ENCODE data around the gene CADPS.

The CADPS gene

GRCh38 chr3:62482961-62483360 is 392.3 kb downstream of the CADPS start:
- no peak for DNase-seq

GRCh38 chr3:62481962-62482361 is 393.3 kb downstream of the CADPS start:
- no peak for DNase-seq

- DNase-seq, result no peak
Observed at GRCh38 chr3:62480056-62480455, 395.2 kb downstream of the CADPS start.

- DNase-seq, result no peak
Observed at GRCh38 chr3:62479326-62479725, 395.9 kb downstream of the CADPS start.

GRCh38 chr3:62475306-62475705 is 399.9 kb downstream of the CADPS start:
- DNase-seq, result no peak

GRCh38 chr3:62467966-62468722 is 407.1 kb downstream of the CADPS start:
- DNase-seq, result no peak

- no peak for DNase-seq
Observed at GRCh38 chr3:62462788-62463187, 412.4 kb downstream of the CADPS start.

- DNase-seq, result no peak
Observed at GRCh38 chr3:62462104-62462762, 413.0 kb downstream of the CADPS start.

GRCh38 chr3:62454916-62455315 is 420.3 kb downstream of the CADPS start:
- DNase-seq, result no peak

GRCh38 chr3:62453448-62453847 is 421.8 kb downstream of the CADPS start:
- DNase-seq, result no peak

GRCh38 chr3:62451211-62451887 is 423.9 kb downstream of the CADPS start:
- DNase-seq, result no peak

- DNase-seq, result no peak
Observed at GRCh38 chr3:62446337-62446940, 428.8 kb downstream of the CADPS start.

GRCh38 chr3:62445275-62445674 is 429.9 kb downstream of the CADPS start:
- DNase-seq, result no peak

GRCh38 chr3:62439978-62440377 is 435.2 kb downstream of the CADPS start:
- DNase-seq, result no peak

- no peak for DNase-seq
Observed at GRCh38 chr3:62439176-62439813, 435.9 kb downstream of the CADPS start.

GRCh38 chr3:62436785-62437184 is 438.4 kb downstream of the CADPS start:
- no peak for DNase-seq

GRCh38 chr3:62433396-62433795 is 441.8 kb downstream of the CADPS start:
- no peak for DNase-seq

GRCh38 chr3:62421207-62421606 is 454.0 kb downstream of the CADPS start:
- no peak for DNase-seq

GRCh38 chr3:62416144-62416543 is 459.1 kb downstream of the CADPS start:
- DNase-seq, result no peak

- DNase-seq, result no peak
Observed at GRCh38 chr3:62415312-62415801, 459.9 kb downstream of the CADPS start.

GRCh38 chr3:62414786-62415185 is 460.4 kb downstream of the CADPS start:
- no peak for DNase-seq

GRCh38 chr3:62413687-62414086 is 461.5 kb downstream of the CADPS start:
- DNase-seq, result no peak

- no peak for DNase-seq
Observed at GRCh38 chr3:62406945-62407344, 468.3 kb downstream of the CADPS start.

Data from stimulated activated CD4-positive, alpha-beta T cell treated with anti-CD3 and anti-CD28 coated beads, Interleukin-4, amount 100 ng/mL, for 4 hours (primary cell).